Measurements from ENCODE around the gene TMEM143.

The TMEM143 gene

DNA sequence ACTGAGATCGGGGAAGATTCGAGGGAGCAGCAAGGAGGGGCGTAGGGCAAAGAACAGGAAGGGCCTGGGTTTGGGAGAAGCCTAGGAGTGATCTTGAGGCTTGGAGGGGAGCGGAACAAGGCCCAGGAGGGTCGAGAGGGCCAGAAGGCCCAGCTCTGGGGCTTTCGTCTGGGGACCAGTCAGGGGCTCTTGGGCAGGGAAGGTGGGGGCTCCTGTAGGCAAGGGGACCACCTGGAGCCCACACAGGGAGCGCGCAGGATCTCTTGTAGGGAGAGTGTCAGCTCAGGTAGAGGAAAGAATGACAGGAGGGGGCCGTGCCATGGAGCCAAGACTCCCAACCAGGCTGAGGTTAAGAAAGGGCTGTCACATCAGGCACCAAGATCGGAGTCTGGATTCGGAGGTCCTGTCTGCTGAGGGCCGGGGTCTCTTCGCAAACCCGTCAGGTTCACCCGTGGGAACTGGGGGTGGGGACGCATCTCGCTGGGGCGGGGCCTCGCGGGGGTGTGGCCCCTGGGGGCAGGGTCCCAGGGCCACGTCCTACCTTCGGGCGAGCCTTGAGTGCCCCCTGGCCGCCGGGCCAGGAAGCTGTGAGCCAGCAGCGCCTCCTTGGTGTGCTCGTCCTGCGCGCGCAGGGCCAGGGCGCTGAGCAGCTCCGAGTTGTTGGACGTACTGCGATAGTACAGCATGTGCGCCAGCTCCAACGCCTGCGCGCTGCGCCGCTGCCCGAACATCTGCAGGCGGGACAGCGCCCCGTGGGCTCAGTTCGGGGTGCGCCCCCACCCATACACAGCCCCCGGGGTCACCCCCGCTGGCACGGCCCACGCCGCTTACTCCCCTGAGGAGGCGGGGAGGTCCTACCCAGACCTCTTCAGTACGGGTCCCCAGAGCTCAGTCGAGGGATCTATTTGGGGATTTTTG is 30.0 kb downstream of the TMEM143 start:
- no peak overlapping the region for H2BK15ac ChIP-seq (replicated peaks; ENCODE audit: low read depth)
- H3K9ac ChIP-seq (ENCODE audit: low read length): peak overlapping the region; percentile 85
- H3K27me3 ChIP-seq (ENCODE audit: insufficient read depth, low read length, poor library complexity): no peaks in the 10 kb centered on the region
- no peak overlapping the region for H2BK5ac ChIP-seq (ENCODE audit: low read length)
- no peak overlapping the region for H3K4ac ChIP-seq (ENCODE audit: low read depth, low read length)
- H4K8ac ChIP-seq (ENCODE audit: low read depth, low read length): no peak overlapping the region
- WGBS (ENCODE audit: extremely low coverage, insufficient coverage, low lambda C conversion rate): no CpG with 5 or more reads among the region's 54 CpGs
- H3K79me2 ChIP-seq (ENCODE audit: control insufficient read depth, insufficient read depth, low read length): no peaks in the 10 kb centered on the region
- peak overlapping the region; percentile 81 for H3K4me2 ChIP-seq (ENCODE audit: low read length)
- peak overlapping the region; percentile 97 for H3K56ac ChIP-seq (ENCODE audit: low read length)
- no peak overlapping the region for H3K4me3 ChIP-seq (ENCODE audit: low read length)
- no peak overlapping the region for H4K5ac ChIP-seq (ENCODE audit: low read length)
- peak; percentile 95 for DNase-seq
- H3K23ac ChIP-seq (ENCODE audit: low read length): no peak overlapping the region
- H2AK5ac ChIP-seq (ENCODE audit: low read length): no peak overlapping the region
- H3K27ac ChIP-seq (ENCODE audit: low read depth, low read length): no peak overlapping the region
- peaks cover 4% of the 10 kb centered on the region for H3K4me1 ChIP-seq (ENCODE audit: control insufficient read depth, low read depth, low read length)
- no peaks in the 10 kb centered on the region for H3K79me1 ChIP-seq (ENCODE audit: low read length)
- no peak overlapping the region for H3K18ac ChIP-seq (ENCODE audit: low read length)
- no peaks in the 10 kb centered on the region for H3K36me3 ChIP-seq (ENCODE audit: control insufficient read depth, insufficient read depth, low read length)
- no peak overlapping the region for H2BK120ac ChIP-seq (ENCODE audit: low read depth, low read length)

DNA sequence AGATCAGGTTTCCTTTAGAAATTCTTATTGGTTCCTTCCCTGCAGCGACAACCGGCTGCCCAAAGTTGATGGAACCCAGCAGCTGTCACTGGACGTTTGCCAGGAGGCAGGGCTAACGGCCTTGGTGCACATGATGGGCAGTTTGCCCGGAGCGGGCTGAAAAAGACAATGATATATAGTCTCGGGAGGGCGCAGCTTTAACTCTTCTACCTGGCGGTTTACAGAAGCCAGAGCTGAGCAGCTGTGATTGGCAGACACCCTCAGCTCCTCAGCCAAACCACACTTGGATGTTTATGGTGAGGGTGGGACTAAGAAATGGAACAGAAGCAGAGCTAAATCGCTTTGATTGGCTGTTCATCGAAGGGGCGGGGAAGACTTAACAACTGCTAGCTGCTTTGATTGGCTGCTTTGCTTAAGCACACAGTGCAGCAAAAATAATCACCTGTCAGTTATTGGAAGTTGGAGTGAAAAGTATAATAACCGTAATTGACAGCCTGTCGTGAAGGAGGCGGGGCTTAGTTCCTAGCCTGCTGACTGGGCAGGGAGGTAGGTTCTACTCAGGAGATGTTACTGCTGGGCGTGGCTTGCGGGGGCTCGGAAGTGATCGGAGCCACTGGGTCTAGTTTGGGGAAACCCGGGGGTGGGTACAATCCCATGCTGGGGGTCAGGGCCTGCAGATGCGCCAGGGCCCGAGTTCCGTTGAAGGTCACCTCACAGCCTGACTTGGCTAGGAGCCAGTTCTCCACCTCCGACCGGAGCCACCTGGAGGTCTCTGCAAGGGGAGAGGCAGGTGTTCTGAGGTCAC is 30.9 kb downstream of the TMEM143 start:
- H4K5ac ChIP-seq (ENCODE audit: low read length): no peak overlapping the region
- H3K4me3 ChIP-seq (ENCODE audit: low read length): no peak overlapping the region
- WGBS (ENCODE audit: extremely low coverage, insufficient coverage, low lambda C conversion rate): no CpG with 5 or more reads among the region's 25 CpGs
- no peaks in the 10 kb centered on the region for H3K79me1 ChIP-seq (ENCODE audit: low read length)
- H3K9ac ChIP-seq (ENCODE audit: low read length): peak overlapping the region; percentile 65
- H3K4me2 ChIP-seq (ENCODE audit: low read length): peak overlapping the region; percentile 74
- no peaks in the 10 kb centered on the region for H3K27me3 ChIP-seq (ENCODE audit: insufficient read depth, low read length, poor library complexity)
- no peak overlapping the region for H2BK5ac ChIP-seq (ENCODE audit: low read length)
- no peak overlapping the region for H3K23ac ChIP-seq (ENCODE audit: low read length)
- no peak overlapping the region for H3K18ac ChIP-seq (ENCODE audit: low read length)
- H2BK15ac ChIP-seq (replicated peaks; ENCODE audit: low read depth): no peak overlapping the region
- DNase-seq: peak; percentile 97
- no peaks in the 10 kb centered on the region for H3K36me3 ChIP-seq (ENCODE audit: control insufficient read depth, insufficient read depth, low read length)
- H2BK120ac ChIP-seq (ENCODE audit: low read depth, low read length): no peak overlapping the region
- peak overlapping the region; percentile 65 for H3K56ac ChIP-seq (ENCODE audit: low read length)
- H3K4me1 ChIP-seq (ENCODE audit: control insufficient read depth, low read depth, low read length): peaks cover 4% of the 10 kb centered on the region
- no peak overlapping the region for H3K27ac ChIP-seq (ENCODE audit: low read depth, low read length)
- H4K8ac ChIP-seq (ENCODE audit: low read depth, low read length): no peak overlapping the region
- no peaks in the 10 kb centered on the region for H3K79me2 ChIP-seq (ENCODE audit: control insufficient read depth, insufficient read depth, low read length)
- H2AK5ac ChIP-seq (ENCODE audit: low read length): no peak overlapping the region
- no peak overlapping the region for H3K4ac ChIP-seq (ENCODE audit: low read depth, low read length)

DNA sequence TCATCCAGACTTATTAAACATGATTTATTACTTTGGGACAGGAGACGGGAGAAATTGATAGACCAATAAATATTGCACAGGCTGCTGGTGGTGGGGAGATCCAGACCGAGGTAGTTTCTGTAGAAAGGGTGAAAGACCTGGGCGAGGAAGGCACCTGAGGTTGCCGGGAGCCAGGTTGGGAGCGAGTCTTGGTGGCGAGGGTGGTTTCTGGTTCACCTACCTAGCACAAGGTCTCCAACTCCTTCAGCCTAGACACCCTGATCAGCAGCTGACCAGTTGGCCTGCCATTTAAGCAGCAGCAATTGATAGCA is 31.4 kb downstream of the TMEM143 start:
- no peaks in the 10 kb centered on the region for H3K79me1 ChIP-seq (ENCODE audit: low read length)
- H2BK120ac ChIP-seq (ENCODE audit: low read depth, low read length): no peak overlapping the region
- no peak overlapping the region for H3K27ac ChIP-seq (ENCODE audit: low read depth, low read length)
- H3K79me2 ChIP-seq (ENCODE audit: control insufficient read depth, insufficient read depth, low read length): no peaks in the 10 kb centered on the region
- no peaks in the 10 kb centered on the region for H3K36me3 ChIP-seq (ENCODE audit: control insufficient read depth, insufficient read depth, low read length)
- H2AK5ac ChIP-seq (ENCODE audit: low read length): no peak overlapping the region
- H3K23ac ChIP-seq (ENCODE audit: low read length): no peak overlapping the region
- no CpG with 5 or more reads among the region's 6 CpGs for WGBS (ENCODE audit: extremely low coverage, insufficient coverage, low lambda C conversion rate)
- H3K4me3 ChIP-seq (ENCODE audit: low read length): no peak overlapping the region
- no peaks in the 10 kb centered on the region for H3K27me3 ChIP-seq (ENCODE audit: insufficient read depth, low read length, poor library complexity)
- H4K5ac ChIP-seq (ENCODE audit: low read length): no peak overlapping the region
- no peak for DNase-seq
- no peak overlapping the region for H2BK5ac ChIP-seq (ENCODE audit: low read length)
- no peak overlapping the region for H3K4ac ChIP-seq (ENCODE audit: low read depth, low read length)
- H2BK15ac ChIP-seq (replicated peaks; ENCODE audit: low read depth): no peak overlapping the region
- peak overlapping the region; percentile 65 for H3K9ac ChIP-seq (ENCODE audit: low read length)
- H3K4me2 ChIP-seq (ENCODE audit: low read length): peak overlapping the region; percentile 54
- H3K18ac ChIP-seq (ENCODE audit: low read length): no peak overlapping the region
- peaks cover 4% of the 10 kb centered on the region for H3K4me1 ChIP-seq (ENCODE audit: control insufficient read depth, low read depth, low read length)
- peak overlapping the region; percentile 65 for H3K56ac ChIP-seq (ENCODE audit: low read length)
- H4K8ac ChIP-seq (ENCODE audit: low read depth, low read length): no peak overlapping the region

DNA sequence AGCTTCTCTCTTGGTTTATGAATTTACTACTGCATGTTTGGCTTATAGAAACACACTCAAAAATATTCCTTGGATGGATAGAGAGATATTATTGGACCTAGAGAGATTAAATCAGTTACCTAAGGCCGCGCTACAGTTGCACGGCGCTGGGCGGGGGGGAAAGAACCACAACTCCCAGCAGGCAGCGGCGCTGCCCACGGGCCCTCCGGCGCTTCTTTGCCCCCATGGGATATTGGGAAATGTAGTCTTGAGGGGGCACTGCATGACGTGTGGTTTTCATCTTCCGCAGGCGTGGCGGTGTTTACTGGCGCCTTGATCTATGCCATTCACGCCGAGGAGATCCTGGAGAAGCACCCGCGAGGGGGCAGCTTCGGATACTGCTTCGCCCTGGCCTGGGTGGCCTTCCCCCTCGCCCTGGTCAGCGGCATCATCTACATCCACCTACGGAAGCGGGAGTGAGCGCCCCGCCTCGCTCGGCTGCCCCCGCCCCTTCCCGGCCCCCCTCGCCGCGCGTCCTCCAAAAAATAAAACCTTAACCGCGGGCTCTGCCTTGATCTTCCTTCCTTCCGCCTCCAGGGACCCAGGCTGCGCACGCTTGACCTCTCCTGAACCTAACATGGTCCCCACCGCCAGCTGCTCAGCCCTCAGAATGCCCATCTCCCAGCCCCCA is 33.6 kb downstream of the TMEM143 start:
- DNase-seq: peak; percentile 98
- Histone ChIP-seq H2BK15ac (replicated peaks; ENCODE audit: low read depth) (no peak overlapping the region), H4K5ac (ENCODE audit: low read length) (no peak overlapping the region)

DNA sequence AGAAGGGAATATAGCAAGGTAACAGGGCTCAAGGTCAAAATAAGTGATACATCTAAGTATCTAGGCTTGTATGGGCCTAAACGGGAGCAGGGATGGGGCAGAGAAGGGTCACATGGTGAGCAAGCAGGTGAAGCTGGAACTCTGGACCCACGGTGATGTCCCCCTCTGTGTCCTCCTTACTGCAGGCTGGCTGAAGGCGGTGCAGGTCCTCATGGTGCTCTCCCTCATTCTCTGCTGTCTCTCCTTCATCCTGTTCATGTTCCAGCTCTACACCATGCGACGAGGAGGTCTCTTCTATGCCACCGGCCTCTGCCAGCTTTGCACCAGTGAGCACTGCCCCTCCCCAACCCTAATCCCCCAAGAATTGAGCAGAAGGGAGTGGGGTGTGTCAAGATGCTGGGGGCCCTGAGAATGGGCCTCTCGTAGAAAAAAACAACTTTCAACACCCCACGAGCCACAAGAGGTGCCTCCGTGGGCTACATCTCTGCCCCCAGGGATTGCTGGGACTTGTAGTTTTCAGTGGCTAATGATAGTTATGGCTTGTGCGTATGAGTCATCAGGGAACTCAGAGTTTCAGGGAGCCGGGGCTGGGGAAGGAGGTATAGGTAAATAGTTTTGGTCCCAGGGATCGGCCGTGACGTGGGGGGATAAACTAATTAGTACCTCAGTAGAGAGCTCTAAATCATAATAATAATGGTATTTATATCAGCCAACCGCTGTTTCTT is 34.4 kb downstream of the TMEM143 start:
- no peak overlapping the region for H4K8ac ChIP-seq (ENCODE audit: low read depth, low read length)
- H3K56ac ChIP-seq (ENCODE audit: low read length): no peak overlapping the region
- H3K23ac ChIP-seq (ENCODE audit: low read length): no peak overlapping the region
- H2AK5ac ChIP-seq (ENCODE audit: low read length): no peak overlapping the region
- H3K79me1 ChIP-seq (ENCODE audit: low read length): no peaks in the 10 kb centered on the region
- H3K27me3 ChIP-seq (ENCODE audit: insufficient read depth, low read length, poor library complexity): no peaks in the 10 kb centered on the region
- H3K4ac ChIP-seq (ENCODE audit: low read depth, low read length): no peak overlapping the region
- peak; percentile 82 for DNase-seq
- no peak overlapping the region for H2BK120ac ChIP-seq (ENCODE audit: low read depth, low read length)
- H2BK15ac ChIP-seq (replicated peaks; ENCODE audit: low read depth): no peak overlapping the region
- H2BK5ac ChIP-seq (ENCODE audit: low read length): no peak overlapping the region
- H3K4me3 ChIP-seq (ENCODE audit: low read length): no peak overlapping the region
- peaks cover 4% of the 10 kb centered on the region for H3K4me1 ChIP-seq (ENCODE audit: control insufficient read depth, low read depth, low read length)
- H3K27ac ChIP-seq (ENCODE audit: low read depth, low read length): no peak overlapping the region
- WGBS (ENCODE audit: extremely low coverage, insufficient coverage, low lambda C conversion rate): no CpG with 5 or more reads among the region's 15 CpGs
- H3K79me2 ChIP-seq (ENCODE audit: control insufficient read depth, insufficient read depth, low read length): no peaks in the 10 kb centered on the region
- no peak overlapping the region for H3K18ac ChIP-seq (ENCODE audit: low read length)
- no peak overlapping the region for H3K9ac ChIP-seq (ENCODE audit: low read length)
- H3K36me3 ChIP-seq (ENCODE audit: control insufficient read depth, insufficient read depth, low read length): no peaks in the 10 kb centered on the region
- no peak overlapping the region for H3K4me2 ChIP-seq (ENCODE audit: low read length)
- H4K5ac ChIP-seq (ENCODE audit: low read length): no peak overlapping the region

More for the DNA sequence above, 33.6 kb downstream of the TMEM143 start:
- H2BK5ac ChIP-seq (ENCODE audit: low read length): no peak overlapping the region
- WGBS (ENCODE audit: extremely low coverage, insufficient coverage, low lambda C conversion rate): no CpG with 5 or more reads among the region's 41 CpGs
- no peak overlapping the region for H3K23ac ChIP-seq (ENCODE audit: low read length)
- H2BK120ac ChIP-seq (ENCODE audit: low read depth, low read length): no peak overlapping the region
- H3K27me3 ChIP-seq (ENCODE audit: insufficient read depth, low read length, poor library complexity): no peaks in the 10 kb centered on the region
- no peaks in the 10 kb centered on the region for H3K79me1 ChIP-seq (ENCODE audit: low read length)
- peak overlapping the region; percentile 64 for H3K4me2 ChIP-seq (ENCODE audit: low read length)
- no peak overlapping the region for H2AK5ac ChIP-seq (ENCODE audit: low read length)
- peak overlapping the region; percentile 61 for H3K27ac ChIP-seq (ENCODE audit: low read depth, low read length)
- peak overlapping the region; percentile 29 for H3K4me3 ChIP-seq (ENCODE audit: low read length)
- no peak overlapping the region for H4K8ac ChIP-seq (ENCODE audit: low read depth, low read length)
- no peaks in the 10 kb centered on the region for H3K79me2 ChIP-seq (ENCODE audit: control insufficient read depth, insufficient read depth, low read length)
- peak overlapping the region; percentile 86 for H3K18ac ChIP-seq (ENCODE audit: low read length)
- H3K9ac ChIP-seq (ENCODE audit: low read length): peak overlapping the region; percentile 74
- H3K4ac ChIP-seq (ENCODE audit: low read depth, low read length): peak overlapping the region; percentile 77
- H3K36me3 ChIP-seq (ENCODE audit: control insufficient read depth, insufficient read depth, low read length): no peaks in the 10 kb centered on the region
- H3K4me1 ChIP-seq (ENCODE audit: control insufficient read depth, low read depth, low read length): peaks cover 4% of the 10 kb centered on the region
- H3K56ac ChIP-seq (ENCODE audit: low read length): peak overlapping the region; percentile 91

Measured in mesendoderm (in vitro differentiated cells).